Measurements from ENCODE around the gene JPT1.

Gene JPT1

GRCh38 chr17:75103601-75104554 lies 50.4 kb downstream of the JPT1 start:
- no peak for DNase-seq (ENCODE audit: low spot score)

- no peak for DNase-seq (ENCODE audit: low spot score)
These were observed 51.9 kb downstream of the JPT1 start for GRCh38 chr17:75102385-75102821.

GRCh38 chr17:75099881-75100595 lies 54.3 kb downstream of the JPT1 start:
- DNase-seq (ENCODE audit: low spot score) = no peak

GRCh38 chr17:75098861-75099260 lies 55.5 kb downstream of the JPT1 start:
- DNase-seq (ENCODE audit: low spot score) = no peak

- no peak for DNase-seq (ENCODE audit: low spot score)
These were observed 56.4 kb downstream of the JPT1 start for GRCh38 chr17:75097865-75098264.

GRCh38 chr17:75096082-75096625 lies 58.2 kb downstream of the JPT1 start:
- DNase-seq (ENCODE audit: low spot score) = peak; percentile 90

- no peak for DNase-seq (ENCODE audit: low spot score)
These were observed 59.4 kb downstream of the JPT1 start for GRCh38 chr17:75094871-75095399.

- DNase-seq (ENCODE audit: low spot score) = no peak
These were observed 60.7 kb downstream of the JPT1 start for GRCh38 chr17:75093548-75094158.

- DNase-seq (ENCODE audit: low spot score) = no peak
These were observed 62.4 kb downstream of the JPT1 start for GRCh38 chr17:75091855-75092327.

GRCh38 chr17:75090871-75091854 lies 63.1 kb downstream of the JPT1 start:
- DNase-seq (ENCODE audit: low spot score) = no peak

GRCh38 chr17:75088465-75089417 lies 65.6 kb downstream of the JPT1 start:
- no peak for DNase-seq (ENCODE audit: low spot score)

GRCh38 chr17:75087558-75088453 lies 66.5 kb downstream of the JPT1 start, which contains the start of gene SLC16A5:
Gene SLC16A5, plus strand, starts transcription at chr17:75087954. Its CDS starts 5,683 bp downstream, at chr17:75093637.
- no peak for DNase-seq (ENCODE audit: low spot score)

GRCh38 chr17:75087182-75087557 lies 67.1 kb downstream of the JPT1 start:
- DNase-seq (ENCODE audit: low spot score) = no peak

GRCh38 chr17:75086496-75087181 lies 67.7 kb downstream of the JPT1 start:
- DNase-seq (ENCODE audit: low spot score) = no peak
